ENCODE data around the gene KLHL12. TPM values are rescaled to one million over a fixed set of nuclear protein-coding genes. Genes with fewer than 3 reads are reported as not detected.

The KLHL12 gene
- polyA plus RNA-seq, 1 donor from 2014 or later, result 62.8 TPM

DNA sequence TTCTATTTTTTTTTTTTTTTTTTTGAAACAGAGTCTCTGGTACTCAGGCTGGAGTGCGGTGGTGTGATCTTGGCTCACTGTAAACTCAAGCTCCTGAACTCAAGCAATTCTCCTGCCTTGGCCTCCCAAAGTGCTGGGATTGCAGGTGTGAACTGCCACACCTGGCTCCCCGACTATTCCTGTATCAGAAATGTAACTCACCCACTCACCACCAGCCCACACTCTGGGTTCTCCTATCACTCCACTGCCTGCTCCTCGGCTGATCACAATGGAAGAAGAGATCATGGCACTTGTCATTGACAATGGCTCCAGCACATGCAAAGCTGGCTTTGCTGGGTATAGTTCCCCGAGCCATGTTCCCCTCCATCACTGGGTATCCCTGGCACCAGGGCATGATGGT lies 54.0 kb downstream of the KLHL12 start:
- H3K4me3 ChIP-seq (ENCODE audit: low read length), result no peak overlapping the region
- no peaks in the 10 kb centered on the region for H4K20me1 ChIP-seq (ENCODE audit: insufficient read depth)
- H3K9me2 ChIP-seq (ENCODE audit: insufficient read depth, low read length), result no peaks in the 10 kb centered on the region
- no peak overlapping the region for H3K4me2 ChIP-seq (ENCODE audit: low read length)
- H3K27ac ChIP-seq (ENCODE audit: low read length), result no peak overlapping the region
- H3K36me3 ChIP-seq (ENCODE audit: insufficient read depth, low read length), result no peaks in the 10 kb centered on the region
- no peaks in the 10 kb centered on the region for H3K79me2 ChIP-seq (replicated peaks; ENCODE audit: insufficient read depth, low read length)
- no peaks in the 10 kb centered on the region for H3K27me3 ChIP-seq (ENCODE audit: insufficient read depth, low read depth, low read length)
- no peak for TF ChIP-seq SMC3 (conservative IDR thresholded peaks at IDR 0.05; ENCODE audit: poor library complexity)
- no peak for TF ChIP-seq EZH2 (IDR thresholded peaks at IDR 0.05; ENCODE audit: borderline replicate concordance, insufficient read depth, low read length, poor library complexity, severe bottlenecking)
- no peak for TF ChIP-seq EP300 (conservative IDR thresholded peaks at IDR 0.05; ENCODE audit: poor library complexity, severe bottlenecking)
- TF ChIP-seq CTCF (IDR thresholded peaks at IDR 0.05; ENCODE audit: poor library complexity, severe bottlenecking), result no peak
- TF ChIP-seq TAF1 (IDR thresholded peaks at IDR 0.05; ENCODE audit: low read depth), result no peak
- no peak for TF ChIP-seq POLR2AphosphoS5 (IDR thresholded peaks at IDR 0.05)
- no peak for TF ChIP-seq MXI1 (conservative IDR thresholded peaks at IDR 0.05; ENCODE audit: poor library complexity, severe bottlenecking)
- no peak for TF ChIP-seq RAD21 (conservative IDR thresholded peaks at IDR 0.05)
- TF ChIP-seq REST (IDR thresholded peaks at IDR 0.05; ENCODE audit: borderline replicate concordance), result no peak
- no peak overlapping the region for H2AFZ ChIP-seq (ENCODE audit: low read depth, low read length)
- H3F3A ChIP-seq (ENCODE audit: insufficient read depth, low read length, poor library complexity, severe bottlenecking), result no peaks in the 10 kb centered on the region
- H3K9ac ChIP-seq (ENCODE audit: low read length), result no peak overlapping the region
- no peaks in the 10 kb centered on the region for H3K9me3 ChIP-seq (ENCODE audit: low read length)

DNA sequence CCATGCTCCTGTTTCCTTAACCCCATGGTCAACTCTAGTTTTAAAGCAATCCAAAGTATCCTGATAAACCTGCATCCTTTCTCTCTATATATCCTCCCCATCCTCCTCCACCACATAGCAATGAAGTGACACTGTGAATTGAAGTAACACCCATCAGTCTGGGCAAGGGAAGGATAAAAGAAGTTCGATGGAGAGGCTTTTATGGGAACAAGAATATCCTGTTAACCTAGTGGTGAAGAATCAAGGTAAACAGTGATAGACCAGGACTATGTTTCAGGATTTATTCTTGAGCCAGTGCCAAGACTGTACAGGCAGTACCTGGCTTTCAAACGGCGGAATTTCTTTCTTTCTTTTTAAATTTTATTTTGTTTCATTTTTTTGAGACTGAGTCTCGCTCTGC lies 55.7 kb downstream of the KLHL12 start:
- Histone ChIP-seq H3K9me2 (ENCODE audit: insufficient read depth, low read length) (no peaks in the 10 kb centered on the region), H3K27ac (ENCODE audit: low read length) (no peak overlapping the region), H3K9ac (ENCODE audit: low read length) (no peak overlapping the region), H3F3A (ENCODE audit: insufficient read depth, low read length, poor library complexity, severe bottlenecking) (no peaks in the 10 kb centered on the region), H3K9me3 (ENCODE audit: low read length) (no peaks in the 10 kb centered on the region), H3K36me3 (ENCODE audit: insufficient read depth, low read length) (no peaks in the 10 kb centered on the region), H3K4me2 (ENCODE audit: low read length) (no peak overlapping the region), H2AFZ (ENCODE audit: low read depth, low read length) (no peak overlapping the region), H3K27me3 (ENCODE audit: insufficient read depth, low read depth, low read length) (no peaks in the 10 kb centered on the region), H3K4me3 (ENCODE audit: low read length) (no peak overlapping the region), H4K20me1 (ENCODE audit: insufficient read depth) (no peaks in the 10 kb centered on the region), H3K79me2 (replicated peaks; ENCODE audit: insufficient read depth, low read length) (no peaks in the 10 kb centered on the region)
- TF ChIP-seq MXI1 (conservative IDR thresholded peaks at IDR 0.05; ENCODE audit: poor library complexity, severe bottlenecking), result no peak
